Measurements from ENCODE around the gene PARN.
A peak's percentile ranks its signal among the peaks of the same experiment; 100 is the strongest.

PARN gene

DNA sequence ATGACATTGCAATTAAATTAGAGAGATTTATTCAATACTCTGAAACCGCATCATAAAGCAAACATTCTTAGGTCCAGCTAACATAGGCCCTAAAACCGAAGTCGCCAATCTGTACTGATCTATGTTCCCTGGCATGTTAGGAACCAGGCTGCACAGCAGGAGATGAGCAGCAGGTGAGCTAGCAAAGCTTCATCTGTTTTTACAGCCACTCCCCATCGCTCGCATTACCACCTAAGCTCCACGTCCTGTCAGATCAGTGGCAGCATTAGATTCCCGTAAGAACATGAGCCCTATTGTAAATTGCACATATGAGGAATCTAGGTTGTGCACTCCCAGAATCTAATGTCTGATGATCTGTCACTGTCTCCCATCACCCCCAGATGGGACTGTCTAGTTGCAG, 91.5 kb downstream of the PARN start:
- Histone ChIP-seq H3K4me1 (no peaks in the 10 kb centered on the region), H3K9me3 (ENCODE audit: control insufficient read depth, low read length) (no peaks in the 10 kb centered on the region), H3K9ac (no peak overlapping the region), H3K36me3 (ENCODE audit: control insufficient read depth, insufficient read depth, low read length) (no peaks in the 10 kb centered on the region), H3K4me2 (ENCODE audit: low read length) (no peak overlapping the region), H3K27me3 (ENCODE audit: control insufficient read depth, insufficient read depth, low read length) (no peaks in the 10 kb centered on the region), H3K79me2 (no peaks in the 10 kb centered on the region), H3K4me3 (ENCODE audit: low read depth, low read length) (no peak overlapping the region), H3K27ac (no peak overlapping the region), H2AFZ (no peak overlapping the region)
- no peak for TF ChIP-seq CTCF (IDR thresholded peaks at IDR 0.05)

- no peak for TF ChIP-seq CTCF (IDR thresholded peaks at IDR 0.05)
- Histone ChIP-seq H3K9ac (no peak overlapping the region), H3K4me3 (ENCODE audit: low read depth, low read length) (no peak overlapping the region)
These were observed 98.4 kb downstream of the PARN start for GRCh38 chr16:14531613-14532012.

GRCh38 chr16:14531101-14531500, 99.0 kb downstream of the PARN start:
- Histone ChIP-seq H3K4me3 (ENCODE audit: low read depth, low read length) (no peak overlapping the region), H3K79me2 (peaks cover 2% of the 10 kb centered on the region), H3K9ac (no peak overlapping the region), H3K36me3 (ENCODE audit: control insufficient read depth, insufficient read depth, low read length) (no peaks in the 10 kb centered on the region), H3K27ac (no peak overlapping the region), H2AFZ (no peak overlapping the region), H3K9me3 (ENCODE audit: control insufficient read depth, low read length) (no peaks in the 10 kb centered on the region), H3K4me1 (peaks cover 5% of the 10 kb centered on the region), H3K4me2 (ENCODE audit: low read length) (no peak overlapping the region), H3K27me3 (ENCODE audit: control insufficient read depth, insufficient read depth, low read length) (no peaks in the 10 kb centered on the region)
- no peak for TF ChIP-seq CTCF (IDR thresholded peaks at IDR 0.05)

More at GRCh38 chr16:14531613-14532012, 98.4 kb downstream of the PARN start:
- H3K9me3 ChIP-seq (ENCODE audit: control insufficient read depth, low read length) = no peaks in the 10 kb centered on the region
- no peak overlapping the region for H3K27ac ChIP-seq
- H3K4me2 ChIP-seq (ENCODE audit: low read length) = no peak overlapping the region
- H3K4me1 ChIP-seq = peaks cover 5% of the 10 kb centered on the region
- no peaks in the 10 kb centered on the region for H3K36me3 ChIP-seq (ENCODE audit: control insufficient read depth, insufficient read depth, low read length)
- no peak overlapping the region for H2AFZ ChIP-seq
- H3K27me3 ChIP-seq (ENCODE audit: control insufficient read depth, insufficient read depth, low read length) = no peaks in the 10 kb centered on the region
- H3K79me2 ChIP-seq = peaks cover 2% of the 10 kb centered on the region

GRCh38 chr16:14530046-14530445, 100.0 kb downstream of the PARN start:
- Histone ChIP-seq H3K27me3 (ENCODE audit: control insufficient read depth, insufficient read depth, low read length) (no peaks in the 10 kb centered on the region), H2AFZ (no peak overlapping the region), H3K36me3 (ENCODE audit: control insufficient read depth, insufficient read depth, low read length) (no peaks in the 10 kb centered on the region), H3K4me3 (ENCODE audit: low read depth, low read length) (no peak overlapping the region), H3K79me2 (peaks cover 4% of the 10 kb centered on the region), H3K9ac (no peak overlapping the region), H3K9me3 (ENCODE audit: control insufficient read depth, low read length) (no peaks in the 10 kb centered on the region), H3K4me2 (ENCODE audit: low read length) (no peak overlapping the region), H3K27ac (no peak overlapping the region), H3K4me1 (peaks cover 5% of the 10 kb centered on the region)
- TF ChIP-seq CTCF (IDR thresholded peaks at IDR 0.05) = no peak

GRCh38 chr16:14529010-14529669, 100.9 kb downstream of the PARN start:
- peak; percentile 77 for TF ChIP-seq CTCF (IDR thresholded peaks at IDR 0.05)
- H3K4me1 ChIP-seq = peaks cover 5% of the 10 kb centered on the region

More at GRCh38 chr16:14529010-14529669, 100.9 kb downstream of the PARN start:
- no peaks in the 10 kb centered on the region for H3K27me3 ChIP-seq (ENCODE audit: control insufficient read depth, insufficient read depth, low read length)
- H2AFZ ChIP-seq = no peak overlapping the region
- H3K79me2 ChIP-seq = peaks cover 5% of the 10 kb centered on the region
- H3K4me3 ChIP-seq (ENCODE audit: low read depth, low read length) = no peak overlapping the region
- H3K9me3 ChIP-seq (ENCODE audit: control insufficient read depth, low read length) = no peaks in the 10 kb centered on the region
- no peak overlapping the region for H3K27ac ChIP-seq
- no peaks in the 10 kb centered on the region for H3K36me3 ChIP-seq (ENCODE audit: control insufficient read depth, insufficient read depth, low read length)
- H3K4me2 ChIP-seq (ENCODE audit: low read length) = peak overlapping the region; percentile 7
- H3K9ac ChIP-seq = no peak overlapping the region

Data from parathyroid adenoma (tissue), 2 donors.